NCI-H748 (cell line): ENCODE measurements around the gene PRXL2B.

ENCODE experiments used
- DNase-seq: peaks from one replicate; lab custom pipeline; 2025; ENCODE audit not compliant: unreplicated experiment; lab: John Stamatoyannopoulos, UW

PRXL2B gene

GRCh38 chr1:2597441-2598328, 11.1 kb downstream of the PRXL2B start:
- DNase-seq = no peak

GRCh38 chr1:2598329-2598931, 11.9 kb downstream of the PRXL2B start:
- no peak for DNase-seq

GRCh38 chr1:2601721-2602303, 15.2 kb downstream of the PRXL2B start:
- no peak for DNase-seq

- DNase-seq = no peak
Measured at GRCh38 chr1:2602311-2602835, 15.8 kb downstream of the PRXL2B start.

GRCh38 chr1:2602866-2603520, 16.4 kb downstream of the PRXL2B start:
- DNase-seq = no peak

GRCh38 chr1:2603521-2604155, 17.1 kb downstream of the PRXL2B start:
- DNase-seq = no peak

GRCh38 chr1:2604156-2604843, 17.7 kb downstream of the PRXL2B start:
- no peak for DNase-seq

GRCh38 chr1:2604844-2605508, 18.4 kb downstream of the PRXL2B start:
- no peak for DNase-seq

- no peak for DNase-seq
Measured at GRCh38 chr1:2605509-2606395, 19.2 kb downstream of the PRXL2B start.

- DNase-seq = no peak
Measured at GRCh38 chr1:2606396-2606880, 19.9 kb downstream of the PRXL2B start.

GRCh38 chr1:2606881-2607621, 20.5 kb downstream of the PRXL2B start:
- no peak for DNase-seq

GRCh38 chr1:2607641-2608091, 21.1 kb downstream of the PRXL2B start:
- no peak for DNase-seq

GRCh38 chr1:2609319-2610035, 22.9 kb downstream of the PRXL2B start:
- no peak for DNase-seq

- no peak for DNase-seq
Measured at GRCh38 chr1:2610036-2610959, 23.7 kb downstream of the PRXL2B start.

- DNase-seq = peak; percentile 36
Measured at GRCh38 chr1:2611031-2611501, 24.5 kb downstream of the PRXL2B start.
